HepG2 (cell line): ENCODE measurements around the gene STX10. TPM values are rescaled to one million over a fixed set of nuclear protein-coding genes. Genes with fewer than 3 reads are reported as not detected.

ENCODE experiments used
- HNRNPH1 ChIP-seq: fragments of 200-400 bp; formaldehyde crosslinking; optimal IDR thresholded peaks from 2 replicates; pipeline ENCODE3; 2017; ENCODE audit warnings: mild to moderate bottlenecking, low read depth, low read length
- MTF2 ChIP-seq: sonication (generic); formaldehyde crosslinking; IDR thresholded peaks from 2 replicates; pipeline ENCODE4 v1.5.0; 2020; ENCODE audit warnings: missing genetic modification reagents, borderline replicate concordance
- NBN ChIP-seq: fragments of 450-650 bp; conservative IDR thresholded peaks from 2 replicates; pipeline ENCODE4 v1.6.1; 2017
- NR2F1 ChIP-seq, 2 experiments: fragments of 450-650 bp in 1 of 2; formaldehyde crosslinking in 1 of 2; IDR thresholded peaks; 2 replicates each; pipeline versions ENCODE4 v1.5.0 to v1.6.1; 2016 to 2020; ENCODE audit warnings: mild to moderate bottlenecking in 1 of 2, missing compliant biosample characterization in 1 of 2, missing genetic modification reagents in 1 of 2, moderate library complexity in 1 of 2
- PHF5A ChIP-seq: IDR thresholded peaks from one replicate; pipeline ENCODE4 v1.6.1; 2018; ENCODE audit warnings: low read depth, missing genetic modification reagents; ENCODE audit not compliant: unreplicated experiment
- SOX13 ChIP-seq, 3 experiments: fragments of 450-650 bp in 1 of 3; sonication (generic) in 1 of 3; formaldehyde crosslinking in 1 of 3; IDR thresholded peaks in 2 of 3; conservative IDR thresholded peaks in 1 of 3; 2 replicates each; pipeline versions ENCODE4 v1.5.0 to v1.6.1; 2016 to 2020; ENCODE audit warnings: antibody characterized with exemption in 1 of 3, mild to moderate bottlenecking in 1 of 3, missing compliant biosample characterization in 1 of 3, missing genetic modification reagents in 1 of 3, moderate library complexity in 1 of 3
- SRSF9 ChIP-seq: fragments of 200-400 bp; formaldehyde crosslinking; IDR thresholded peaks from 2 replicates; pipeline ENCODE4 v1.6.1; 2018; ENCODE audit warnings: borderline replicate concordance, mild to moderate bottlenecking, low read depth, low read length; ENCODE audit not compliant: insufficient read depth, poor library complexity, severe bottlenecking
- ZNF136 ChIP-seq: sonication (generic); formaldehyde crosslinking; IDR thresholded peaks from 2 replicates; pipeline ENCODE4 v1.8.1; 2022; ENCODE audit warnings: low read depth, mild to moderate bottlenecking, moderate library complexity, missing genetic modification reagents
- ZNF772 ChIP-seq: sonication (generic); formaldehyde crosslinking; IDR thresholded peaks from 2 replicates; pipeline ENCODE4 v1.5.0; 2020; ENCODE audit warnings: mild to moderate bottlenecking, missing genetic modification reagents
- polyA plus RNA-seq, 8 experiments: library from polyadenylated mRNA; depleted of rRNA in 3 of 8; stranded (reverse) in 7 of 8; unstranded in 1 of 8; fragments of >200 nt; fragmentation: Illumina TruSeq in 4 of 8; extraction: Trizol in 4 of 8; gene quantifications; 2 replicates each; pipeline versions ENCODE4 v1.2.1 to v1.2.3, GENCODE V29; 2011 to 2016; ENCODE audit warnings: low read depth in 4 of 8, missing spikeins in 1 of 8, mixed read lengths in 1 of 8; ENCODE audit not compliant: insufficient read depth in 1 of 8
- total RNA-seq, 5 experiments: library from RNA; depleted of rRNA; stranded (reverse); fragments of >200 nt; fragmentation: Illumina TruSeq; extraction: Trizol; gene quantifications; 2 replicates each; pipeline ENCODE4 v1.2.3, GENCODE V29; 2016; ENCODE audit warnings: low read depth in 1 of 5
- TF ChIP-seq, protein P1 (sequence below): sonication (generic); formaldehyde crosslinking; IDR thresholded peaks from 2 replicates; pipeline ENCODE4 v1.4.0; 2020; ENCODE audit warnings: missing genetic modification reagents
- TF ChIP-seq, protein P2 (sequence below): sonication (generic); formaldehyde crosslinking; IDR thresholded peaks from 2 replicates; pipeline ENCODE4 v1.5.0; 2020; ENCODE audit warnings: mild to moderate bottlenecking, missing genetic modification reagents, borderline replicate concordance
- TF ChIP-seq, protein P3 (sequence below): sonication (generic); formaldehyde crosslinking; IDR thresholded peaks from 2 replicates; pipeline ENCODE4 v1.5.1; 2020; ENCODE audit warnings: missing genetic modification reagents, mild to moderate bottlenecking, borderline replicate concordance
- TF ChIP-seq, protein P4 (sequence below): sonication (generic); formaldehyde crosslinking; IDR thresholded peaks from 2 replicates; pipeline ENCODE4 v1.8.0; 2022; ENCODE audit warnings: missing genetic modification reagents, low read depth, mild to moderate bottlenecking, borderline replicate concordance

Gene STX10
- total and polyA plus RNA-seq, 2 of the 13 experiments (the other 11 are each of a cell fraction or from before 2014, with no cell fraction given) = 47.9 to 66.4 TPM

DNA sequence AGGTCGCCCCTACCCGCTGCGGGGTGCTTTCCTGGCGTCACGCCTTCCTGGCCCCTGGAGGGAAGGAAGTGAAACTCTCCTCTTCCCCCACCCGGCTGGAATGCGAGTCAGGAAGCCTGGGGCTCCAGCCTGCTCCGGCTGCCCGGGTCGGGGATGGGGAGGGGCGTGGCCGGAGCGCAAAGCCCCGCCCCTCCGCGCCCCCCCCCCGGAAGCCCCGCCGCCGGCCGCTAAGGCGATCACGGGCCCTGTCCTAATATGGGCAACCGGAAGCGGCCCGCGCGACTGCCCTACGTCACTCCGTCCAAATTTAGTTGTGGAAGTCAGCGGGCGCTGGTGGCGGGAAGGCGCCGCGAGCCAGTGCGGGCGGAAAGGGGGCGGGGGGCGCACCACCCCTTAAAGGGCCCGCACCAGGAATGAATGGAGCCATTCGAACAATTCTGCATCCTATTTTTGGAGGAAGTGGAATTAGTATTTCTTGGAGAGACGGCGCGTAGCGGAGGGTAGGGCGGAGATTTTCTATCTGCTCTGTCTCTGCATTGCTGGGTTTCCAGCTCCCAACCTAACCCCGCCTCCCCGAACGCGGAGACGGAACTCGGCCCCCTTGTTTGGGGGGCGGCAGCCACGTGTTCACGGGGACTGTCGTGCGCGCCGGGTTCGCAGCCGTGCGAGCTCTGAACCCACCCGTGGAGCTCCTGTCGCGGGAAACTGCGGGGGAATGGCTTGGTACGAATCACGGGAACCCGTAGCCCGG is 1.6 kb upstream of the STX10 start (continued):
- TF ChIP-seq, protein P1, sequence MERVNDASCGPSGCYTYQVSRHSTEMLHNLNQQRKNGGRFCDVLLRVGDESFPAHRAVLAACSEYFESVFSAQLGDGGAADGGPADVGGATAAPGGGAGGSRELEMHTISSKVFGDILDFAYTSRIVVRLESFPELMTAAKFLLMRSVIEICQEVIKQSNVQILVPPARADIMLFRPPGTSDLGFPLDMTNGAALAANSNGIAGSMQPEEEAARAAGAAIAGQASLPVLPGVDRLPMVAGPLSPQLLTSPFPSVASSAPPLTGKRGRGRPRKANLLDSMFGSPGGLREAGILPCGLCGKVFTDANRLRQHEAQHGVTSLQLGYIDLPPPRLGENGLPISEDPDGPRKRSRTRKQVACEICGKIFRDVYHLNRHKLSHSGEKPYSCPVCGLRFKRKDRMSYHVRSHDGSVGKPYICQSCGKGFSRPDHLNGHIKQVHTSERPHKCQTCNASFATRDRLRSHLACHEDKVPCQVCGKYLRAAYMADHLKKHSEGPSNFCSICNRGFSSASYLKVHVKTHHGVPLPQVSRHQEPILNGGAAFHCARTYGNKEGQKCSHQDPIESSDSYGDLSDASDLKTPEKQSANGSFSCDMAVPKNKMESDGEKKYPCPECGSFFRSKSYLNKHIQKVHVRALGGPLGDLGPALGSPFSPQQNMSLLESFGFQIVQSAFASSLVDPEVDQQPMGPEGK = peak; percentile 95
- TF ChIP-seq, protein P2, sequence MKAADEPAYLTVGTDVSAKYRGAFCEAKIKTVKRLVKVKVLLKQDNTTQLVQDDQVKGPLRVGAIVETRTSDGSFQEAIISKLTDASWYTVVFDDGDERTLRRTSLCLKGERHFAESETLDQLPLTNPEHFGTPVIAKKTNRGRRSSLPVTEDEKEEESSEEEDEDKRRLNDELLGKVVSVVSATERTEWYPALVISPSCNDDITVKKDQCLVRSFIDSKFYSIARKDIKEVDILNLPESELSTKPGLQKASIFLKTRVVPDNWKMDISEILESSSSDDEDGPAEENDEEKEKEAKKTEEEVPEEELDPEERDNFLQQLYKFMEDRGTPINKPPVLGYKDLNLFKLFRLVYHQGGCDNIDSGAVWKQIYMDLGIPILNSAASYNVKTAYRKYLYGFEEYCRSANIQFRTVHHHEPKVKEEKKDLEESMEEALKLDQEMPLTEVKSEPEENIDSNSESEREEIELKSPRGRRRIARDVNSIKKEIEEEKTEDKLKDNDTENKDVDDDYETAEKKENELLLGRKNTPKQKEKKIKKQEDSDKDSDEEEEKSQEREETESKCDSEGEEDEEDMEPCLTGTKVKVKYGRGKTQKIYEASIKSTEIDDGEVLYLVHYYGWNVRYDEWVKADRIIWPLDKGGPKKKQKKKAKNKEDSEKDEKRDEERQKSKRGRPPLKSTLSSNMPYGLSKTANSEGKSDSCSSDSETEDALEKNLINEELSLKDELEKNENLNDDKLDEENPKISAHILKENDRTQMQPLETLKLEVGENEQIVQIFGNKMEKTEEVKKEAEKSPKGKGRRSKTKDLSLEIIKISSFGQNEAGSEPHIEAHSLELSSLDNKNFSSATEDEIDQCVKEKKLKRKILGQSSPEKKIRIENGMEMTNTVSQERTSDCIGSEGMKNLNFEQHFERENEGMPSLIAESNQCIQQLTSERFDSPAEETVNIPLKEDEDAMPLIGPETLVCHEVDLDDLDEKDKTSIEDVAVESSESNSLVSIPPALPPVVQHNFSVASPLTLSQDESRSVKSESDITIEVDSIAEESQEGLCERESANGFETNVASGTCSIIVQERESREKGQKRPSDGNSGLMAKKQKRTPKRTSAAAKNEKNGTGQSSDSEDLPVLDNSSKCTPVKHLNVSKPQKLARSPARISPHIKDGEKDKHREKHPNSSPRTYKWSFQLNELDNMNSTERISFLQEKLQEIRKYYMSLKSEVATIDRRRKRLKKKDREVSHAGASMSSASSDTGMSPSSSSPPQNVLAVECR (CRISPR knock-in tag) = peak; percentile 69; the same call in 1 of the 2 replicates
- TF ChIP-seq PHF5A (CRISPR knock-in tag) (no peak), SOX13 (IDR thresholded peaks at IDR 0.05) (no peak), SOX13 (CRISPR knock-in tag; conservative IDR thresholded peaks at IDR 0.05 in 1 of 2, IDR thresholded peaks at IDR 0.05 in 1 of 2) (peak in 1 of 2 experiments; percentile 41; a peak in 1 of 4 replicates), NR2F1 (CRISPR knock-in tag; IDR thresholded peaks at IDR 0.05) (no peak), HNRNPH1 (no peak), SRSF9 (no peak), MTF2 (CRISPR knock-in tag) (no peak), ZNF772 (CRISPR knock-in tag) (peak; percentile 28; the same call in 1 of the 2 replicates), ZNF136 (CRISPR knock-in tag) (peak; percentile 25; the same call in 1 of the 2 replicates), NBN (no peak)
- TF ChIP-seq, protein P3, sequence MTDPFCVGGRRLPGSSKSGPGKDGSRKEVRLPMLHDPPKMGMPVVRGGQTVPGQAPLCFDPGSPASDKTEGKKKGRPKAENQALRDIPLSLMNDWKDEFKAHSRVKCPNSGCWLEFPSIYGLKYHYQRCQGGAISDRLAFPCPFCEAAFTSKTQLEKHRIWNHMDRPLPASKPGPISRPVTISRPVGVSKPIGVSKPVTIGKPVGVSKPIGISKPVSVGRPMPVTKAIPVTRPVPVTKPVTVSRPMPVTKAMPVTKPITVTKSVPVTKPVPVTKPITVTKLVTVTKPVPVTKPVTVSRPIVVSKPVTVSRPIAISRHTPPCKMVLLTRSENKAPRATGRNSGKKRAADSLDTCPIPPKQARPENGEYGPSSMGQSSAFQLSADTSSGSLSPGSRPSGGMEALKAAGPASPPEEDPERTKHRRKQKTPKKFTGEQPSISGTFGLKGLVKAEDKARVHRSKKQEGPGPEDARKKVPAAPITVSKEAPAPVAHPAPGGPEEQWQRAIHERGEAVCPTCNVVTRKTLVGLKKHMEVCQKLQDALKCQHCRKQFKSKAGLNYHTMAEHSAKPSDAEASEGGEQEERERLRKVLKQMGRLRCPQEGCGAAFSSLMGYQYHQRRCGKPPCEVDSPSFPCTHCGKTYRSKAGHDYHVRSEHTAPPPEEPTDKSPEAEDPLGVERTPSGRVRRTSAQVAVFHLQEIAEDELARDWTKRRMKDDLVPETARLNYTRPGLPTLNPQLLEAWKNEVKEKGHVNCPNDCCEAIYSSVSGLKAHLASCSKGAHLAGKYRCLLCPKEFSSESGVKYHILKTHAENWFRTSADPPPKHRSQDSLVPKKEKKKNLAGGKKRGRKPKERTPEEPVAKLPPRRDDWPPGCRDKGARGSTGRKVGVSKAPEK (CRISPR knock-in tag) = no peak
- TF ChIP-seq, protein P4, sequence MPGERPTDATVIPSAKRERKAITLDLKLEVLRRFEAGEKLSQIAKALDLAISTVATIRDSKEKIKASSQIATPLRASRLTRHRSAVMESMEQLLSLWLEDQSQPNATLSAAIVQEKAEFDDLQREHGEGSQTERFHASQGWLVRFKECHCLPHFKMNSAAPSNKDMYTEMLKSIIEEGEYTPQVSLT (CRISPR knock-in tag) = no peak
